ENCODE results near the gene SMYD3. TPM values are rescaled to one million over a fixed set of nuclear protein-coding genes. Genes with fewer than 3 reads are reported as not detected.

The SMYD3 gene
- total RNA-seq, 2 experiments from 2014 or later: 17.1 TPM

- POLR2A ChIA-PET: no interaction called here
- Mint-ChIP-seq H3K4me1 (no peaks in the 10 kb centered on the region), H3K4me3 (no peak overlapping the region), H3K27ac (no peak overlapping the region), H3K27me3 (no peaks in the 10 kb centered on the region), H3K9me3 (peaks cover 2% of the 10 kb centered on the region), H3K36me3 (ENCODE audit: low read depth) (no peaks in the 10 kb centered on the region)
- no peak for DNase-seq
- CTCF ChIA-PET: no interaction called here
These were observed 511.6 kb downstream of the SMYD3 start for GRCh38 chr1:245995474-245995873.

GRCh38 chr1:245991266-245991665 is 515.8 kb downstream of the SMYD3 start:
- peaks cover 2% of the 10 kb centered on the region for H3K9me3 Mint-ChIP-seq
- H3K36me3 Mint-ChIP-seq (ENCODE audit: low read depth): no peaks in the 10 kb centered on the region
- H3K4me3 Mint-ChIP-seq: no peak overlapping the region
- no peaks in the 10 kb centered on the region for H3K27me3 Mint-ChIP-seq
- CTCF ChIA-PET: interaction anchor here (0.7 kb wide), 1 partner anchor 471 kb away, joined by 3 read pairs; no protein-coding TSS in a partner anchor
- H3K27ac Mint-ChIP-seq: no peak overlapping the region
- POLR2A ChIA-PET: no interaction called here
- no peak for DNase-seq
- no peaks in the 10 kb centered on the region for H3K4me1 Mint-ChIP-seq

- no peaks in the 10 kb centered on the region for H3K4me1 Mint-ChIP-seq
- POLR2A ChIA-PET: no interaction called here
These were observed 516.6 kb downstream of the SMYD3 start for GRCh38 chr1:245990315-245991022.

GRCh38 chr1:245988393-245989078 is 518.5 kb downstream of the SMYD3 start:
- H3K4me3 Mint-ChIP-seq: no peak overlapping the region

More at GRCh38 chr1:245990315-245991022, 516.6 kb downstream of the SMYD3 start:
- no peak for DNase-seq
- Mint-ChIP-seq H3K9me3 (peaks cover 2% of the 10 kb centered on the region), H3K27me3 (no peaks in the 10 kb centered on the region), H3K4me3 (no peak overlapping the region), H3K36me3 (ENCODE audit: low read depth) (no peaks in the 10 kb centered on the region), H3K27ac (no peak overlapping the region)
- CTCF ChIA-PET: interaction anchor here (0.7 kb wide), 1 partner anchor 1129 kb away, joined by 3 read pairs; no protein-coding TSS in a partner anchor

GRCh38 chr1:245987997-245988392 is 519.1 kb downstream of the SMYD3 start:
- H3K4me1 Mint-ChIP-seq: peaks cover 2% of the 10 kb centered on the region
- H3K4me3 Mint-ChIP-seq: no peak overlapping the region
- ChIA-PET CTCF (no interaction called here), POLR2A (no interaction called here)
- DNase-seq: no peak
- H3K36me3 Mint-ChIP-seq (ENCODE audit: low read depth): no peaks in the 10 kb centered on the region
- no peaks in the 10 kb centered on the region for H3K9me3 Mint-ChIP-seq
- H3K27me3 Mint-ChIP-seq: no peaks in the 10 kb centered on the region
- no peak overlapping the region for H3K27ac Mint-ChIP-seq

More at GRCh38 chr1:245988393-245989078, 518.5 kb downstream of the SMYD3 start:
- DNase-seq: no peak
- no peaks in the 10 kb centered on the region for H3K27me3 Mint-ChIP-seq
- no peaks in the 10 kb centered on the region for H3K36me3 Mint-ChIP-seq (ENCODE audit: low read depth)
- H3K27ac Mint-ChIP-seq: no peak overlapping the region
- H3K4me1 Mint-ChIP-seq: peaks cover 1% of the 10 kb centered on the region
- POLR2A ChIA-PET: no interaction called here
- H3K9me3 Mint-ChIP-seq: peaks cover 1% of the 10 kb centered on the region
- CTCF ChIA-PET: no interaction called here

GRCh38 chr1:245987577-245987976 is 519.5 kb downstream of the SMYD3 start:
- no peak for DNase-seq
- Mint-ChIP-seq H3K9me3 (no peaks in the 10 kb centered on the region), H3K4me1 (peaks cover 2% of the 10 kb centered on the region), H3K4me3 (no peak overlapping the region), H3K27ac (no peak overlapping the region), H3K36me3 (ENCODE audit: low read depth) (no peaks in the 10 kb centered on the region), H3K27me3 (no peaks in the 10 kb centered on the region)
- CTCF ChIA-PET: no interaction called here
- POLR2A ChIA-PET: no interaction called here

GRCh38 chr1:245987219-245987545 is 519.9 kb downstream of the SMYD3 start:
- Mint-ChIP-seq H3K27me3 (no peaks in the 10 kb centered on the region), H3K27ac (no peak overlapping the region), H3K36me3 (ENCODE audit: low read depth) (no peaks in the 10 kb centered on the region), H3K9me3 (no peaks in the 10 kb centered on the region), H3K4me1 (peaks cover 2% of the 10 kb centered on the region), H3K4me3 (no peak overlapping the region)
- ChIA-PET POLR2A (no interaction called here), CTCF (no interaction called here)
- DNase-seq: no peak

- Mint-ChIP-seq H3K27ac (no peak overlapping the region), H3K4me1 (peaks cover 2% of the 10 kb centered on the region), H3K9me3 (no peaks in the 10 kb centered on the region), H3K4me3 (no peak overlapping the region), H3K36me3 (ENCODE audit: low read depth) (no peaks in the 10 kb centered on the region), H3K27me3 (no peaks in the 10 kb centered on the region)
- ChIA-PET CTCF (interaction anchor here (0.6 kb wide), 1 partner anchor 49 kb away, joined by 3 read pairs; no protein-coding TSS in a partner anchor), POLR2A (no interaction called here)
- no peak for DNase-seq
These were observed 520.5 kb downstream of the SMYD3 start for GRCh38 chr1:245986404-245987218.

GRCh38 chr1:245984390-245985155 is 522.5 kb downstream of the SMYD3 start:
- Mint-ChIP-seq H3K4me1 (peaks cover 2% of the 10 kb centered on the region), H3K27me3 (no peaks in the 10 kb centered on the region), H3K4me3 (no peak overlapping the region), H3K9me3 (no peaks in the 10 kb centered on the region), H3K27ac (no peak overlapping the region), H3K36me3 (ENCODE audit: low read depth) (no peaks in the 10 kb centered on the region)
- ChIA-PET POLR2A (no interaction called here), CTCF (no interaction called here)
- no peak for DNase-seq

- no peak overlapping the region for H3K27ac Mint-ChIP-seq
- H3K4me3 Mint-ChIP-seq: no peak overlapping the region
- CTCF ChIA-PET: interaction anchor here (0.6 to 0.9 kb wide), 2 partner anchors 17 to 830 kb away, joined by 3 read pairs; no protein-coding TSS in a partner anchor
- no peaks in the 10 kb centered on the region for H3K36me3 Mint-ChIP-seq (ENCODE audit: low read depth)
- H3K9me3 Mint-ChIP-seq: no peaks in the 10 kb centered on the region
- no peak for DNase-seq
- H3K27me3 Mint-ChIP-seq: no peaks in the 10 kb centered on the region
- H3K4me1 Mint-ChIP-seq: peaks cover 2% of the 10 kb centered on the region
- POLR2A ChIA-PET: no interaction called here
These were observed 523.6 kb downstream of the SMYD3 start for GRCh38 chr1:245983294-245983967.

GRCh38 chr1:245979589-245979988 is 527.5 kb downstream of the SMYD3 start:
- Mint-ChIP-seq H3K9me3 (no peaks in the 10 kb centered on the region), H3K36me3 (ENCODE audit: low read depth) (no peaks in the 10 kb centered on the region), H3K4me3 (no peak overlapping the region), H3K4me1 (peaks cover 2% of the 10 kb centered on the region), H3K27ac (no peak overlapping the region), H3K27me3 (no peaks in the 10 kb centered on the region)
- POLR2A ChIA-PET: no interaction called here
- CTCF ChIA-PET: no interaction called here
- DNase-seq: no peak

GRCh38 chr1:245978915-245979314 is 528.2 kb downstream of the SMYD3 start:
- no peak overlapping the region for H3K4me3 Mint-ChIP-seq
- H3K27me3 Mint-ChIP-seq: no peaks in the 10 kb centered on the region
- H3K4me1 Mint-ChIP-seq: peaks cover 2% of the 10 kb centered on the region
- ChIA-PET POLR2A (no interaction called here), CTCF (no interaction called here)
- H3K36me3 Mint-ChIP-seq (ENCODE audit: low read depth): no peaks in the 10 kb centered on the region
- DNase-seq: no peak
- H3K9me3 Mint-ChIP-seq: no peaks in the 10 kb centered on the region
- no peak overlapping the region for H3K27ac Mint-ChIP-seq

Data from activated CD4-positive, alpha-beta T cell treated with anti-CD3 and anti-CD28 coated beads, Interleukin-2, amount 10 ng/mL, durations not matched to agents 7 days and 5 days (primary cell).